Superior temporal gyrus (tissue), 1 donor: ENCODE data around the gene ALAS2.
"Not testable (repeated sequence)": the region's sequence is repeated elsewhere in the genome, so short reads cannot be mapped to it uniquely, and the experiment has no call there.

Source experiments
- DNase-seq: peaks from one replicate; pipeline ENCODE4 v3.0.0-alpha.2; 2016; ENCODE audit errors: extremely low spot score

Gene ALAS2, protein sequence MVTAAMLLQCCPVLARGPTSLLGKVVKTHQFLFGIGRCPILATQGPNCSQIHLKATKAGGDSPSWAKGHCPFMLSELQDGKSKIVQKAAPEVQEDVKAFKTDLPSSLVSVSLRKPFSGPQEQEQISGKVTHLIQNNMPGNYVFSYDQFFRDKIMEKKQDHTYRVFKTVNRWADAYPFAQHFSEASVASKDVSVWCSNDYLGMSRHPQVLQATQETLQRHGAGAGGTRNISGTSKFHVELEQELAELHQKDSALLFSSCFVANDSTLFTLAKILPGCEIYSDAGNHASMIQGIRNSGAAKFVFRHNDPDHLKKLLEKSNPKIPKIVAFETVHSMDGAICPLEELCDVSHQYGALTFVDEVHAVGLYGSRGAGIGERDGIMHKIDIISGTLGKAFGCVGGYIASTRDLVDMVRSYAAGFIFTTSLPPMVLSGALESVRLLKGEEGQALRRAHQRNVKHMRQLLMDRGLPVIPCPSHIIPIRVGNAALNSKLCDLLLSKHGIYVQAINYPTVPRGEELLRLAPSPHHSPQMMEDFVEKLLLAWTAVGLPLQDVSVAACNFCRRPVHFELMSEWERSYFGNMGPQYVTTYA

GRCh38 chrX:55030271-55031205 lies at the start of gene ALAS2:
Gene ALAS2 (minus strand): TSS chrX:55030977. CDS start chrX:55026000, 4,977 bp downstream.
- no peak for DNase-seq

DNA sequence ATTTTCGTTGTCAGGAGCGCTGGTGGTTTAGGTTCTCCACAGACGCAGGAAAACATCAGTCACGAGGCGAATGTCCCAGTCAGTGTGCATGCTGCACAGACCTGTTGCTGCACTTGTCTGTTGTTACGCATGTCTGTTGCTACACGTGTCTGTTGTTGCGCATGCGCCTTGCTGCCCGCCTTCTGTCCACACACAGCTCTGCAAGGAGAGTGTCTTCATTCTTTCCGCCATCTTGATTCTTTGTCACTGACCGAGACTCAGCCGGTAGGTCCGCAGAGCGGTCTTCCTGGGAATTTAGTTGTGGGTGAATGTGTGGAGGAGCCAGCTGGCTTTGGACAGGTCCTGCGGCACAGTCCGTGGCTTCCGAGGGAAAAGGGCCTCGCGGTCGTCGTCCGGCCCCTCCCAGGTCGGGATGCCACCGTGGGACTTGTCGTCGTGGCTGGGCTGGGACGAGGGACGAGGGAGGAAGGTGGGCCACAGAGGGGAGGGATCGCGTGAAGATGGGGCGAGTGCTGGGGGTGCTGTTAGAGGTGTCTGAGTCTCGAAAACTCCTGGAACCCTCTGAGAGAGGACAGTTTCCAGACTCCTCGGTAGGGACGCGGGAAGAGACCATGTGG lies 44.2 kb upstream of the ALAS2 start, which contains the start of gene PAGE2B:
TSS of gene PAGE2B (plus strand) at position 180 of the 617 bp plus-strand sequence. CDS start 1,012 bp downstream, outside the sequence.
- no peak for DNase-seq

- DNase-seq: no peak
Observed at GRCh38 chrX:55072286-55072685, 41.5 kb upstream of the ALAS2 start.

DNA sequence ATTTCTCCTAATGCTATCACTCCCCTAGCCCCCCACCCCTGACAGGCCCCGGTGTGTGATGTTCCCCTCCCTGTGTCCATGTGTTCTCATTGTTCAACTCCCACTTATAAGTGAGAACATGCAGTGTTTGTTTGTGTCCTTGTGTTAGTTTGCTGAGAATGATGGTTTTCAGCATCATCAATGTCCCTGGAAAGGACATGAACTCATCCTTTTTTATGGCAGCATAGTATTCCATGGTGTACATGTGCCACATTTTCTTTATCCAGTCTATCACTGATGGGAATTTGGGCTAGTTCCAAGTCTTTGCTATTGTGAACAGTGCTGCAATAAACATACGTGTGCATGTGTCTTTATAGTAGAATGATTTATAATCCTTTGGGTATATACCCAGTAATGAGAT lies 36.4 kb upstream of the ALAS2 start:
- DNase-seq: not testable (repeated sequence)

DNA sequence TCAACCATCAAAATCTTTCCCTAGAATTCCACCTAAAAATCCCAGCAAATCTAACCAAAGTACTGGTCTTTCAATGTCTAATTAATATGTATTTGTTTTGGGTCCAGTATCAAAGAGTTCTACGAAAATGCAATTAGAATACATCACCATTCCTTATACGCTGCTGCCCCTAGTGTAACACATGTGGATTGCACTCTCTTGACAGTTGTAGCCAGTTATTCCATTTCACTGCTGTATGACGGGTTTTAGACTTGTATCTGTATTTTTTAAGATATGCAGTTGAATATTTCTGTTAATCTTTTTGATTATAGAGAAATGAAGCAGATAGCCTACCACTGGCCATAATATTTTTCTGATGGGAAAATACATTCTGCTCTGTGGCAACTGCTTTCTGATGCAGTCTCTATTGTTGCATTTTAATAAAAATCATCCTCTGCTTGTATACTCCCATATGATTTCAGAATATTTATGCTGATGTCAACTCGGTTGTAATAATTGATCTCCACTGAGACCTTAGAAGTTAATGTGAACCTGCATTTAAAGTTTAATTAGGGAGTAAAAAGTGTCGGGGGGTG lies 27.0 kb upstream of the ALAS2 start:
- DNase-seq: peak; percentile 75

DNA sequence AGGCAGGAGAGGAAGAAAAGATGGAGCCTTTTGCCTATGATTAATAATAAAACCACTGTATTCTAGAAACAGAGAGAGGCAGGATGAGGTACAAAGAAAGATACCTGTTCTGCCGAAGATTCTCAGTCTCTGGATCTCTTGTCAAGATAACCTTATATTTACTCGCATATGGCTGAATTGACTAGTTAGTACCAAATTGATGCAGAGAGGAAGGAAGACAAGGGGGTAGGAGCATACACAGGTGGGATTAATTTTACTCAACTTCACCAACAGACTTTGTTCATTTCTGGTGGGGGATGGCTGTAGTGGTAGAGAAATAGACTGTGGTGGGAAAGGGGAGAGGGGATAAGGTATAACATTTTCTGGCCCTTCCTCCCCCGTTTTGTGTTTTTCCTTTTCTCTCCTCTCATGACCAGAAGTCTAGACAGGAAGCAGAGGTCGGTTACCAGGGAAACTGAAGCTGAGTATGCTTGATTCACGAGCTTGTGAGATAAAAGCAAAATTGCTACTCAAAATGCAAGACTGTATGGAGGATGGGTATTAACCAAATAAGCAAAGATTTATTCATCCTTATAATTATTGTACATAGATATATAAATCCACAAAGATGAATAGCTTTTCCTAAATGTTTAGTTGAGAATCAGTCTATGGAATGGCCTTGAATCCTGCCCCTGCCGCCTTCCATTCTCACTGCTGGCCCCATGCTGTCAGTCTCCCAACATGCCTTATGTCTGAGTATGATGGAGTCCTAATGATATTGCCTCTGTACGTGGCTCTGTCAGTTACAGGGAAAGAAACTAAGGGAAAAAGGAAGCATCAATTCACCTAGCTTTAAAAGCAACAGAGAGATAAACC lies 26.3 kb upstream of the ALAS2 start:
- peak; percentile 12 for DNase-seq

DNA sequence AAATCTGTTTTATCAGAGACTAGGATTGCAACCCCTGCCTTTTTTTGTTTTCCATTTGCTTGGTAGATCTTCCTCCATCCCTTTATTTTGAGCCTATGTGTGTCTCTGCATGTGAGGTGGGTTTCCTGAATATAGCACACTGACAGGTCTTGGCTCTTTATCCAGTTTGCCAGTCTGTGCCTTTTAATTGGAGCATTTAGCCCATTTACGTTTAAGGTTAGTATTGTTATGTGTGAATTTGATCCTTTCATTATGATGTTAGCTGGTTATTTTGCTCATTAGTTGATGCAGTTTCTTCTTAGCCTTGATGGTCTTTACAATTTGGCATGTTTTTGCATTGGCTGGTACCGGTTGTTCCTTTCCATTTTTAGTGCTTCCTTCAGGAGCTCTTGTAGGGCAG lies 19.8 kb upstream of the ALAS2 start:
- DNase-seq: not testable (repeated sequence)

GRCh38 chrX:55041514-55041913 lies 10.7 kb upstream of the ALAS2 start:
- DNase-seq: no peak

GRCh38 chrX:55039471-55039870 lies 8.7 kb upstream of the ALAS2 start:
- no peak for DNase-seq

DNA sequence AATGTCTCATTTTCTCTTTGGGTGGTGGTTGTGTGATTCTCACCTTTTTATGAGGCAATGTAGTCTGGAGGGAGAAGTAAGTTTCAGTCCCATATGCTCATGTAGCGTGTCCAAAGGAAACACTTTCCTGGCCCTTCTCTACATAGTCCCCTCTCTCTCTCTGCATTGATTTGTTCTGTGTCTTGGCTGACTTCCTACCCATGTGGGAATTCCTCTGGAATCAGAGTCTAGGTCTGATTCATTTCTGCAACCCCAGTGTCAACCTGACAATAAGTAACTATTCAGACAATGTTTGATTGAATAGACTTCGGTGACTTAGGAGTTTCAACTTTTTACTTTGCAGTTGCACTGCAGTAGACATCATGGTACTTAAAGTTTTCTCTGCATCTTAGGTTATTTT lies 2.7 kb upstream of the ALAS2 start:
- DNase-seq: no peak

GRCh38 chrX:55029291-55029690 lies 1.5 kb downstream of the ALAS2 start:
- no peak for DNase-seq

GRCh38 chrX:55028611-55029010 lies 2.2 kb downstream of the ALAS2 start:
- no peak for DNase-seq

DNA sequence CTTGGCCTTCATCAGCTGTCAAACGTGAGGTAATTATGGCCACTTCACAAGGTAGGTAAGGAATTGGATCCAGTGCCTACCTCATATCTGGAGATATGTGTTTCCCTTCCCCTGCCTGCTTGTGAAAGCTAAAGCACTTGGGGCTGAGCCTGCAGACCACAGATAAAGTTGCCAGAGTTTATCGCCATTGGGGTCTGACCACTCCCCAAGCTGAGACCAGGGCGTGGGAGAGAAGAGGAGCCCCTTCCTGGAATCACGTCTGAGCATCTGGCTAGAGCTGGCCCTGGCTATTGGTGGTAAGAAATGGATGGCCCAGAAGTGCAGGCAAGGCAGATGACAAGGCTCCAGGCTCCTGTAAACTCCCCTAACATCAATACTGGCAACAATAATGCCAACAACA lies 2.7 kb downstream of the ALAS2 start:
- DNase-seq: no peak

GRCh38 chrX:55026840-55027239 lies 3.9 kb downstream of the ALAS2 start:
- DNase-seq: no peak

GRCh38 chrX:55026143-55026542 lies 4.6 kb downstream of the ALAS2 start:
- no peak for DNase-seq

- DNase-seq: no peak
Observed at GRCh38 chrX:55014897-55015299, 15.9 kb downstream of the ALAS2 start.

- no peak for DNase-seq
Observed at GRCh38 chrX:55011294-55011693, 19.5 kb downstream of the ALAS2 start.

DNA sequence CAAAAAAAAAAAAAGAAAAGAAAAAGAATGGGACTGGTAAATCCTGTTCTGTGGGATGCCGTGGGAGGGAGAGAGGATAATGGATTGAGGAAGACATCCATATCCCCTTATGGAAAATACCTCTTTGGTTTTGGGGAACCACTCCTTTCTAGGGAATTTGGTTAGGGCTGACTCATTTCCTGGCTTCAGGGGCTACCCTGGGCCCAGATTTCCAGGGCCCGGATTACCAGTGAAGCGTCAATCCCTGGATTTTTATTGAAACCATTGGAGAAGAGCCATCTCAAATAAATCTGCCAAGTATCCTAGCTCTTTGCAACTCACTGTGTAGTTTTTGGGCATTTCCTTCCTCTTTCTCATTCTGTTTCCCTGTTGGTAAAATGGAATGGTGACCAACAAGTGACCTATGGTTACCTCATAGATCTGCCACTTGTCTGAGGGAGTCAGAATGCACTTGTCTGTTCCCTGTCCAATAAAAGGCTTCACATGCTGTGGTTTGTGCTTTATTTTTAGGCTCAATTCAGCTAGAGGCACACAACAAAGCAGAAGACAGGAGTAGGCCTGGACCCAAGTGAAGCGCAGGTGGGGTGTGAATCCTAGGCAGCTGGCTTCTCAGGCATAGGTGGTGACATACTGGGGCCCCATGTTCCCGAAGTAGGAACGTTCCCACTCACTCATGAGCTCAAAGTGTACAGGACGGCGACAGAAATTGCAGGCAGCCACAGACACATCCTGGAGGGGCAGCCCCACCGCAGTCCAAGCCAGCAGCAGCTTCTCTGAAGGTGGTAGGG lies 22.0 kb downstream of the ALAS2 start:
- DNase-seq: peak; percentile 8

GRCh38 chrX:55007656-55008055 lies 23.1 kb downstream of the ALAS2 start:
- no peak for DNase-seq
